K562 (cell line): ENCODE measurements around the gene SLC25A44. TPM values are rescaled to one million over a fixed set of nuclear protein-coding genes. Genes with fewer than 3 reads are reported as not detected.

ENCODE experiments used
- ARID4B ChIP-seq: sonication (generic); formaldehyde crosslinking; IDR thresholded peaks from 2 replicates; pipeline ENCODE4 v1.8.0; 2022; ENCODE audit warnings: mild to moderate bottlenecking, missing genetic modification reagents
- CBFB ChIP-seq: sonication (generic); formaldehyde crosslinking; IDR thresholded peaks from 2 replicates; pipeline ENCODE4 v1.4.0; 2020; ENCODE audit warnings: mild to moderate bottlenecking, missing genetic modification reagents
- CGGBP1 ChIP-seq: fragments of 250-450 bp; sonication (Bioruptor Pico); IDR thresholded peaks from 2 replicates; pipeline ENCODE4 v1.9.0; 2021; ENCODE audit warnings: mild to moderate bottlenecking
- CTBP1 ChIP-seq: fragments of 450-650 bp; IDR thresholded peaks from 2 replicates; pipeline ENCODE4 v1.6.1; 2016; ENCODE audit warnings: borderline replicate concordance
- E2F8 ChIP-seq: fragments of 450-650 bp; IDR thresholded peaks from 2 replicates; pipeline ENCODE4 v1.7.1; 2018; ENCODE audit warnings: mild to moderate bottlenecking, low read depth; ENCODE audit not compliant: partially characterized antibody
- HMG20A ChIP-seq: fragments of 450-650 bp; formaldehyde crosslinking; conservative IDR thresholded peaks from 2 replicates; pipeline ENCODE4 v1.4.0; 2020; ENCODE audit warnings: mild to moderate bottlenecking, mixed read lengths
- KLF1 ChIP-seq: fragments of 450-650 bp; IDR thresholded peaks from 2 replicates; pipeline ENCODE4 v1.6.1; 2016; ENCODE audit warnings: missing genetic modification characterization, missing compliant biosample characterization
- NFXL1 ChIP-seq: fragments of 450-650 bp; formaldehyde crosslinking; IDR thresholded peaks from 2 replicates; pipeline ENCODE4 v1.4.0; 2021; ENCODE audit warnings: mild to moderate bottlenecking
- PTBP1 ChIP-seq: fragments of 200-400 bp; formaldehyde crosslinking; IDR thresholded peaks from 2 replicates; pipeline ENCODE4 v1.6.1; 2017; ENCODE audit warnings: low read depth, low read length
- RAD51 ChIP-seq: fragments of 450-650 bp; IDR thresholded peaks from 2 replicates; pipeline ENCODE4 v1.7.1; 2016; ENCODE audit warnings: low read depth, mild to moderate bottlenecking, borderline replicate concordance
- RBM17 ChIP-seq: fragments of 200-400 bp; formaldehyde crosslinking; IDR thresholded peaks from 2 replicates; pipeline ENCODE4 v1.6.1; 2017; ENCODE audit warnings: low read depth, mild to moderate bottlenecking, low read length, borderline replicate concordance
- SMAD3 ChIP-seq: fragments of 450-650 bp; formaldehyde crosslinking; conservative IDR thresholded peaks from 2 replicates; pipeline ENCODE4 v1.4.0; 2020; ENCODE audit warnings: mild to moderate bottlenecking
- ZBTB2 ChIP-seq: fragments of 450-650 bp; IDR thresholded peaks from 2 replicates; pipeline ENCODE4 v1.6.1; 2016; ENCODE audit warnings: antibody characterized with exemption
- ZNF274 ChIP-seq: IDR thresholded peaks from 2 replicates; pipeline ENCODE4 v1.6.1; 2011; ENCODE audit warnings: low read depth, mild to moderate bottlenecking, low read length, moderate library complexity, borderline replicate concordance
- ZNF324 ChIP-seq: fragments of 250-450 bp; sonication (Bioruptor Pico); IDR thresholded peaks from 2 replicates; pipeline ENCODE4 v1.4.0; 2020; ENCODE audit warnings: mild to moderate bottlenecking
- ZNF395 ChIP-seq: fragments of 200-800 bp; sonication (Bioruptor generic); IDR thresholded peaks from 2 replicates; pipeline ENCODE4 v1.6.1; 2017; ENCODE audit warnings: missing genetic modification characterization, missing compliant biosample characterization
- ZZZ3 ChIP-seq: fragments of 450-650 bp; IDR thresholded peaks from 2 replicates; pipeline ENCODE4 v1.6.1; 2016; ENCODE audit warnings: antibody characterized with exemption, mild to moderate bottlenecking, moderate library complexity
- polyA plus RNA-seq, 8 experiments: library from polyadenylated mRNA; depleted of rRNA in 4 of 8; stranded (reverse) in 5 of 8; unstranded in 3 of 8; fragments of >200 nt; fragmentation: Nextera tagmentation in 2 of 8; fragmentation: Illumina TruSeq in 1 of 8; extraction: Ambion mirVana in 2 of 8; extraction: Trizol in 1 of 8; gene quantifications; 2 replicates each; pipeline versions ENCODE4 v1.2.1 to v1.2.3, GENCODE V29; 2011 to 2014; ENCODE audit warnings: inconsistent platforms in 1 of 8, missing spikeins in 1 of 8
- total RNA-seq, 7 experiments: library from RNA; depleted of rRNA in 6 of 7; stranded (reverse); fragments of >200 nt in 6 of 7; fragmentation: Illumina TruSeq in 2 of 7; extraction: Trizol in 2 of 7; gene quantifications; 2 replicates each; pipeline versions ENCODE4 v1.2.1 to v1.2.3, GENCODE V29; 2011 to 2021; ENCODE audit warnings: low replicate concordance in 1 of 7

The SLC25A44 gene
- total and polyA plus RNA-seq, 9 of the 15 experiments (the other 6 are each of a cell fraction or from before 2014, with no cell fraction given): 4.4 to 22.8 (median 12.5) TPM

- TF ChIP-seq E2F8: no peak
- TF ChIP-seq KLF1 (tag): no peak
- no peak for TF ChIP-seq NFXL1
- TF ChIP-seq ZNF274: no peak
- TF ChIP-seq ZNF395 (CRISPR knock-in tag): no peak
- TF ChIP-seq ZZZ3: no peak
- no peak for TF ChIP-seq ARID4B (CRISPR knock-in tag)
- TF ChIP-seq ZBTB2: 0 out of 2 replicates have a peak, but pooled peaks have one; percentile 49
- no peak for TF ChIP-seq HMG20A (CRISPR knock-in tag)
- TF ChIP-seq CTBP1: peak; percentile 76
- TF ChIP-seq ZNF324 (CRISPR knock-in tag): no peak
- TF ChIP-seq PTBP1: no peak
- TF ChIP-seq RBM17: no peak
- TF ChIP-seq CBFB: no peak
- TF ChIP-seq CGGBP1 (CRISPR knock-in tag): no peak
- TF ChIP-seq SMAD3 (CRISPR knock-in tag): no peak
- TF ChIP-seq RAD51: no peak
Observed at GRCh38 chr1:156177919-156178654, 15.8 kb upstream of the SLC25A44 start (continued).
